Right forelimb (tissue), 1 donor: ENCODE measurements around the gene TSC1.
"Not testable (repeated sequence)": the region's sequence is repeated elsewhere in the genome, so short reads cannot be mapped to it uniquely, and the experiment has no call there.

Experiments used
- DNase-seq: peaks from one replicate; pipeline ENCODE4 v3.0.0-alpha.2; 2018

TSC1 gene

GRCh38 chr9:132944294-132945185 is at the start of gene TSC1:
TSS of gene TSC1 (minus strand) at chr9:132944616. CDS start at chr9:132928872, 15,744 bp downstream.
- DNase-seq = peak; percentile 99

GRCh38 chr9:132993511-132993939 is 49.1 kb upstream of the TSC1 start:
- DNase-seq = no peak

DNA sequence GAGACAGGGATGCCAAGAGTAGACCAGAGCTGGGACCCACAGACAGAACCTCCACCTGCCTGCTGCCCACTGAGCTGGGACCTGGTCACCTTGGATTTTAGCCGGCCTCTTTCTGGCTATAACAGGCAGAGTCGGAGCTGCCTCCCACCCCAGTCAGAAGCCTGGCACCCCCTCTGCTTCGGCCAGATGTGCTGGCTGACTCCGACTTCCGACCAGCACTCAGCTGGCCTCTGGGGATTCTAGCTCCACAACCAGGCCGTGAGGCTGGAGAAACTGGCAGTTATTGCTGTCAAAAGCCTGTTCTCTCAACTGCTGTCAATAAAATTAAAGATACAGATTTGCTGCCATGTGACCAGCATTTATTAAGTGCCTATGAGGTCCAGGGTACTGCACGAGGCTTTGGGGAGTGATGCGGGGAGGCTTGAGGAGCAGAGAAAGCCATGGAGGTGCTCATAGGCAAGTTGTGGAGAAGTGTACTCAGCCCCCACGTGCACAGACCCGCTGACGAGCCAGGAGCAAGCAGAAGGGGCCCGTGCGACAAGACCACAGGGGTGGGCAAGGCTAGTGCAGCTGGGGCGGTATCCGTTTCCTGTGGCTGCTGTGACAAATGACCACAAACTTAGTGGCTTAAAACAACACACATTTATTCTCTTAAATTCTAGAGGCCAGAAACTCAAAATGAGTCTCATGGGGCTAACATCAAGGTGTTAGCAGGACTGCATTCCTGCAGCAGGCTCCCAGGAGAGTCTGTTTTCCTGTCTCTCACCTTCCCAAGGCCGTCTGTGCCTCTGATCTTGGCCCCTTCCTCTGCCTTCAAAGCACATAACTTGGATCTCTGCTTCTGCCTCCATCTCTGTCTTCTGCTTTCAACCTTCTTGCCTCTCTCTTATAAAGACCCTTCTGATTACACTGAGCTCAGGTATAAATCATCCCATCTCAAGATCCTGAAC is 47.2 kb upstream of the TSC1 start:
- no peak for DNase-seq

DNA sequence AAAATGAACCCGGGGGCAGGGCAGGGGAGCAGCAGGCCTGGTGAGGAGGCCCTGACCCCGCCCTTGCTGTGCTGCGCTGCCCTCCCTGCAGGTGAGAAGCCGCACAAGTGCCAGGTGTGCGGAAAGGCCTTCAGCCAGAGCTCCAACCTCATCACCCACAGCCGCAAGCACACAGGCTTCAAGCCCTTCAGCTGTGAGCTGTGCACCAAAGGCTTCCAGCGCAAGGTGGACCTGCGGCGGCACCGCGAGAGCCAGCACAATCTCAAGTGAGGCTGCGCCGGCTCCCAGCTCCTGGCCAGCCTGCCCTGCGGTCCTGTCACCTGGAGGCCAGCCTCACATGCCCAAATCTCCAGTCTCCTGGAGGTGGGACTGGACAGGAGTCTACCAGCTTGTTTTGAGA is 46.4 kb upstream of the TSC1 start:
- DNase-seq = no peak

GRCh38 chr9:132989998-132990557 is 45.7 kb upstream of the TSC1 start:
- not testable (repeated sequence) for DNase-seq

- DNase-seq = no peak
Measured at GRCh38 chr9:132989414-132989996, 45.1 kb upstream of the TSC1 start.

- no peak for DNase-seq
Measured at GRCh38 chr9:132989014-132989310, 44.5 kb upstream of the TSC1 start.

DNA sequence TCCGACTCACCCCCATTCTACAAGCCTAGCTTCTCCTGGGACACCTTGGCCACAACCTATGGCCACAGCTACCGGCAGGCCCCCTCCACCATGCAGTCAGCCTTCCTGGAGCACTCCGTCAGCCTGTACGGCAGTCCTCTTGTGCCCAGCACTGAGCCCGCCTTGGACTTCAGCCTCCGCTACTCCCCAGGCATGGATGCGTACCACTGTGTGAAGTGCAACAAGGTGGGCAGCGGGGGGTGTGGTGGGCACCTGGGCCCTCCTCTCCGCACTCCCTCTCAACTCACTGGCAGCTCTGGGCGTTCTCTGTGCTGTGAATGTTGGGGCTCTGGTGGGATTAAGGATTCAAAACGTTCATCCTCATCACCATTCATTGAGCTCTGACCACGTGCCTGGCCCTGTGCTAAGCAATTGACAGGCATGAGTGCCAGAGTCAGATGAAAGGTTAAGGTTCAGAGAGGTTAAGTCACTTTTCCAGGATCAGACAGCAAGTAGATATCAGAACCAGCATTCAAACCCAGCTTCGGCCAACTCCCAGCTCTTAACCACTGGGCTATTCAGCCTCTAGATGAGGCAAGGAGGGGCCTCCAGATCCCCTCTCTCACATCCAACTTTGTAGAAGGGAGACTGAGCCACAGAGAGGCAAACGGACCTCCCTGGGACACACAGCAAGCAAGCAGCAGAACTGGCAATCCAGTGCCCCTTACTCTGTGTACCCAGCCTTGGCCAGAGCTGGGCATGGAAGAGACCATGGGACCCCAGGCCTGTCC is 44.0 kb upstream of the TSC1 start:
- DNase-seq = no peak

DNA sequence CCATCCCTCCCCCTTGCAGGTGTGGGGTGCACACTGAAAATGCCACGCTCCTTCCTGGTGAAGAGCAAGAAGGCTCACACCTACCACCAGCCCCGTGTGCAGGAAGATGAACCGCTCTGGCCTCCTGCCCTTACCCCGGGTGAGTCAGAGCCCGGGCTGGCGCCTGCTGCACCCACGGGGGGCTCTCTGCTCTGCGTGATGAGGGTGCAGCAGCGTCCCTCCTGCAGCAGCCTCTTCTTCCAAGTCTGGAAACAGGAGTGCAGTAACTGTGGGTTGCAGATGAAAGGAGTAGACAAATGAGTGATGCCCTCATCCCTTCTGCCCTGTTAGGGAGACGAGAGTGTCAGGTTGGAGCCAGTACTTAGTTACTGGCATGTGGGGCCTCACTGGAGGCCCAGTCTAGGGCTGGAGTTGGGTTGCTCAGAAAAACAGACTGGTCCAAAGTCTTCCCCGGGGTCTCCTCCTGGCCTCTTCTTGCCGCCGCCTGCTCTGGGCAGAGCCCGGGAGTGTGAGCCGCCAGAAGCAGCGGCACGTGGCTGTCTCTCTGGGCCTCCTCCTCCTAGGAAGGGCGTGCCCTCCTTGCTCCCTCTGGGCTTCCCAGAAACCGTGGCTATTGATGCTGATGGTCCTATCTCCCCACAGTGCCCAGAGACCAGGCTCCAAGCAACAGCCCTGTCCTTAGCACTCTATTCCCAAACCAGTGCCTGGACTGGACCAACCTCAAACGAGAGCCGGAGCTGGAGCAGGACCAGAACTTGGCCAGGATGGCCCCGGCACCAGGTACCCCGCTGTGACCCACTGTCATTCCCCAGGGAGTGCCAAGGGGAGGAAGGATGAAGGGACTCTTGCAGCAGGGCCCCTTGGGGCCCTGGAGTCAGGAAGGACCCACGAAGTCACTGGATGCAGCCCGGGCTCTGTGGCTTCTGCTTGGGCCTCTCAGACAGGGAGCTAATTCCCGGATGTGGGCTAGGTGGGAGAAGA is 42.5 kb upstream of the TSC1 start:
- DNase-seq = no peak

DNA sequence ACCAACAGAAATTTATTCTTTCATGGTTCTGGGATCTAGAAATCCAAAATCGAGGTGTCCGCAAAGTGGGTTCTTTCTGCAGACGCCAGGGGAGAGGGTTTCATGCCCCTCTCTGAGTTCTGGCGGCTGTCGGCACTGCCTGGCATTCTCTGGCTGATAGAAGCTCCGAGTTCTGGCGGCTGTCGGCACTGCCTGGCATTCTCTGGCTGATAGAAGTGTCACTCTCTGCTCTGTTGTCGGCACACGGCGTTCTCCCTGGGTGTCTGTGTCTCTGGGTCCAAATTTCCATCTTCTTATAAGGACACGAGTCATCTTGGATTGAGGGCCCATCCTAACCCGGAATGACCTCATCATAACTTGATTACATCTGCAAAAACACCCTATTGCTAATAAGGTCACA is 41.7 kb upstream of the TSC1 start:
- no peak for DNase-seq

DNA sequence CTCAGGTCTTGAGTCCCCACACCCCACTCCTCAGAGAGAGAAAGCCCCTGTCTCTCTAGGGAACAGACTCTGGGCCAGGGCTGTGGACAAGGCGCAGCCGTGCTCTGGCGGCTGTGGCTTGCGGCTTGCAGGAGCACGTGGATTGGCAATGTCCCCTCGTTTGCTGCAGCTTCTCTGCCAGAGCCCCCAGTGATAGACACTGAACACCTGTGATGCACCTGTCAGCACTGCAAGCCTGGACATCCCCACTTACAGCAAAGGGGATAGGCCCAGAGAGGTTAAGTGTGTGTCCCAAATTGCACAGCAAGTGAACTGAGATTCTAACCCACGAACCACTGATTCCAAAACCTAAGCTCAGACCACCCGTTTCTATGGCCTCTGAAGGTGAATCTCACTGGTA is 41.1 kb upstream of the TSC1 start:
- DNase-seq = no peak

DNA sequence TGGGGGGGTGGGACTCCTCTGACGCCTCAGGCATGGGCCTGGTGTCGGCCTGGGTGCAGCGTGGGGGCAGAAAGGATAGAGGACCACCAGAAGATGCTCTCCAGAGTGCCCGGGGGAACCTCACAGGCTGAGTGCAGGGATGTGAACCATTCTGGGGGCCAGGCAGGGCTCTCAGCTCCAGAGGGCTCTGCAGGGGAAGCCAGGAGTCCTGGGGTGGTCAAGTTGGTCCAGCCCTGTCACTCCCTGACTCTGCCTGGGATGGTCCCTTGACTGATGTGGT is 40.6 kb upstream of the TSC1 start:
- no peak for DNase-seq

DNA sequence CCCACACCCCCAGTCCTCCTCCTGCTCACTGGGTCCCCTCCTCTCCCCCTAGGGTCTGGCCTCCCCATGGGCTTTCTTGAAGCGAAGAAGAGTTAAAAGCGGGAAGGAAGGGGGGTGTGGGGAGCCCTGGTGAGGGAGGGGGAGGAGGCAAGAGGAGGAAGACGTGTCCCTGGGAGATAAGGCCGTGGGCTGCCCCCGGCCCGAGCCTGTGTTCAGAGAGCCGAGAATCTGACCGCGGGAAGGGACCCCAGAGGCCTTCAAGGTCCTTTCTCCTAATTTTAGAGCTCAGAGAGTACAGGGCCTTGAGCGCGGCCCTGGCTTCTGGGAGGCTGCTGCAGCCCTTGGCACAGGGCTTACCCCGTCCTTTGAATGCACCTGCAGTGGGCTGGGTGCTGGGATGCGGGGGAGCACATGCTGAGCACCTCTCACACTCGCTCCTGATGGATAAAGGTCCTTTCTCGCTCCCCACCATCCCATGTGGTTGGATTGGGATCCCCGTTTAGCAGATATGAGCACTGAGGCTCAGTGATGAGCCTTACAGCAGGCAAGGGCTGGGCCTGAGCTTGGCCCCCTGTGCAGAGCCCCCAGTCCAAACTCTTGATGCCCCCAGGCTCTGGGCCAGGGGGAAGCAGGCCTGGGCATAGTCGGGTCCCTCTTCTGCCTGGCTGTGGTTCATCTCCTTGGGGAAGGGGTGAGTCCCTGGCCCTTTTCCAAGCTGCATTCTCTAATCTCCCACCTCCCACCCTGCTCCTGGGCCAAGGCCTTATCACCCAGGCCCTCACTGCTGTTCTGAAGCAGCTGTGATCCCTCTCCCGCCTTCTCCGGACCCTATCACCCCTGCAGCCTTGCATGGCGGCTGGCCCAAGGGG is 40.0 kb upstream of the TSC1 start:
- no peak for DNase-seq

GRCh38 chr9:132983491-132984201 is 39.2 kb upstream of the TSC1 start:
- no peak for DNase-seq

GRCh38 chr9:132982458-132982857 is 38.0 kb upstream of the TSC1 start:
- DNase-seq = no peak

DNA sequence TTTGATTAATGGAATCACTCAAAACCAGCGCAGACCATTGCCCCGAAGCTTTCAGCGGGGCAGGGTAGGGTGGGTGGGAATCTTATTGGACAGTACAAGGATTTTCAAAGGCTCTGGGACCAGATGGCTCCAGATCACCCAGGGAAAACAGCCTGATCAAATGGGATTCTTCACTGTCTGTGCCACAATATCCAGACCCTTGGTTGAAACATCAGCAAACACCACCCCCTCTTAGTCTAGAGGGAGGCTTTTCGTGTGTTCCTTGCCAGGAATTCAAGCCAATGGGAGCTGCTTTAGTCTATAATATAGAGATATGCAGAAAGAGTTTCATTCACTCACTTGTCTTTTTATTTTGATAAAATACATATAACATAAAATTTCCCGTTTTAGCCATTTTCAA is 35.7 kb upstream of the TSC1 start:
- DNase-seq = no peak

DNA sequence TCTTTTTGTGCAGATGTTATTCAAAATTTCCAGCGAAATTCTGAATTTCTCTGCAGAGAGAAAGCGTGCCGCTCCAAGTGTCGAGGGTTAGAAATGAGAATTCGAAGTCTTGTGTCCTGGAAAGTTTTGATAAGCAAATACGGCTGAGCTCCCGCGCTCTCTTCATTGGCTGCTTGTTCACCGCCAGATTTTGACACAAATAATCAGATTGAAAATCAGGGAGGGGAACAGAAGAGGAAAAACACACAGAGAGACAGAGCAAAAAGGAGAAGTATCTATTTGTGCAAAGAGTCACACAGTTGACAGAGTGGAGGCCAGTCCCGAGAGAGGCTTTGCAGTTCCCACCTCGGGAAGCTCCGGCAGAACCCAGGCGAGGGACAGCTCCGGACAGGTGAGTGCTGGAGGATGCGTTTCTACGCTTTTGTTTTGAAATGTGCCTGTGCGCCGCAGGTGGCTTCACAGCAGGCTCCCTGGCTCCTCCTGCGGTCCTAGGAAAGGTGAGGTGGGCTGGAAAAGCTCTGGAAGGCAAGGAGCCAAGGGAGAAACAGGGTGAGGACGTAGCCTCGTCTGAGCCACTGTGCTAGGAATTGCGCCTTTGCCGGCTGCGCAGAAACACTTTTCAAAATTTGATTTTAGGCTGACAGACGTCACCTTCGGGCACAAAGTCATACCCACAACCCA is 34.2 kb upstream of the TSC1 start, which contains the start of gene GFI1B:
GFI1B (plus strand) TSS at position 244 of the 681 bp plus-strand sequence. CDS start 7,985 bp downstream, outside the sequence.
- no peak for DNase-seq

- DNase-seq = no peak
Measured at GRCh38 chr9:132978112-132978450, 33.7 kb upstream of the TSC1 start.

DNA sequence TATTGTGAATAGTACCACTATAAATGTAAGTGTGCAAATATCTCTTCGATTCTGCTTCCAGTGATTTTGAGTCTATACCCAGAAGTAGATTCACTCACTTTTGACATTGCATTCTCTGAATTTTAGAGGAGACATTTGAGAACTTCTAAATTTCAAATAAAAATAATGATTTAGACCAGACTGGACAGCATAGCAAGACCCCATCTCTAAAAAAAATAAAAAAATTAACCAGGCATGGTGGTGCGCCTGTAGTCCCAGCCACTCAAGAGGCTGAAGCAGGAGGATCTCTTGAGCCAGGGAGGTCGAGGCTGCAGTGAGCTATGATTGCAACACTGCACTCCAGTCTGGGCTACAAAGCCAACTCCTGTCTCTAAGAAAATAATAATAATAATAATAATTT is 32.2 kb upstream of the TSC1 start:
- DNase-seq = no peak
